ENCODE results near the gene MAP6D1. TPM values are rescaled to one million over a fixed set of nuclear protein-coding genes. Genes with fewer than 3 reads are reported as not detected.
A peak's percentile ranks its signal among the peaks of the same experiment; 100 is the strongest.
"Not testable (repeated sequence)": the region's sequence is repeated elsewhere in the genome, so short reads cannot be mapped to it uniquely, and the experiment has no call there.

Gene MAP6D1
- total RNA-seq, 1 experiment from 2014 or later, result 3.0 TPM

GRCh38 chr3:183776451-183776850, 48.9 kb downstream of the MAP6D1 start:
- not testable (repeated sequence) for H3K4me3 ChIP-seq

GRCh38 chr3:183775781-183776180, 49.6 kb downstream of the MAP6D1 start:
- no peaks in the 10 kb centered on the region for H3K9me3 ChIP-seq (replicated peaks)
- no peak overlapping the region for H3K4me3 ChIP-seq
- H3K27me3 ChIP-seq (replicated peaks), result no peaks in the 10 kb centered on the region
- H3K36me3 ChIP-seq, result peaks cover 67% of the 10 kb centered on the region
- no peak for DNase-seq (ENCODE audit: low read depth in 1 of 2, low spot score in 2 of 2)
- peaks cover 9% of the 10 kb centered on the region; the same call in 1 of the 2 replicates for H3K4me1 ChIP-seq (replicated peaks)
- H3K27ac ChIP-seq, result no peak overlapping the region

More at GRCh38 chr3:183776451-183776850, 48.9 kb downstream of the MAP6D1 start:
- not testable (repeated sequence) for DNase-seq (ENCODE audit: low read depth in 1 of 2, low spot score in 2 of 2); H3K27ac ChIP-seq; H3K27me3 ChIP-seq (replicated peaks); H3K9me3 ChIP-seq (replicated peaks); H3K4me1 ChIP-seq (replicated peaks)
- peaks cover 72% of the 10 kb centered on the region for H3K36me3 ChIP-seq

DNA sequence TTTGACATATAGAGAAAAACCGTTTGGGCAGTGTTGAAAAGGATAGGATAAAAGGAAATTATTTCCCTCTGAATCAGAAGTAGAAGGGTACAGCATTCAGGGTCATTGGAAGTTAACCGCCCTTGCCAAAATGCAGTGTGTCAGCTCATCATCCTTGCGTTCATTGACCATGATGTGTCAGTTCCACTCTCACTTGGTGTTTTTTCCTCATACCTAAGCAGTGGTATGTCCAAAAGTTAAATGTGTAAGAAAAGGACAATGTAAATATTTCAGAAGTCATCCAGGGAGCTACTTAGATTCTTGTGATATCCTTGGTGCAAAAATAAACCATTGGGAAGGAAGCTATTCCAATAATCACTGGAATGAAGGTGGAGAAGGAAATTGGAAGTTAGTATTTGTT, 50.7 kb downstream of the MAP6D1 start:
- H3K27ac ChIP-seq, result no peak overlapping the region
- H3K4me1 ChIP-seq (replicated peaks), result peaks cover 9% of the 10 kb centered on the region; the same call in 1 of the 2 replicates
- H3K36me3 ChIP-seq, result peaks cover 60% of the 10 kb centered on the region
- no peaks in the 10 kb centered on the region for H3K27me3 ChIP-seq (replicated peaks)
- H3K4me3 ChIP-seq, result no peak overlapping the region
- H3K9me3 ChIP-seq (replicated peaks), result no peaks in the 10 kb centered on the region
- DNase-seq (ENCODE audit: low read depth in 1 of 2, low spot score in 2 of 2), result no peak

DNA sequence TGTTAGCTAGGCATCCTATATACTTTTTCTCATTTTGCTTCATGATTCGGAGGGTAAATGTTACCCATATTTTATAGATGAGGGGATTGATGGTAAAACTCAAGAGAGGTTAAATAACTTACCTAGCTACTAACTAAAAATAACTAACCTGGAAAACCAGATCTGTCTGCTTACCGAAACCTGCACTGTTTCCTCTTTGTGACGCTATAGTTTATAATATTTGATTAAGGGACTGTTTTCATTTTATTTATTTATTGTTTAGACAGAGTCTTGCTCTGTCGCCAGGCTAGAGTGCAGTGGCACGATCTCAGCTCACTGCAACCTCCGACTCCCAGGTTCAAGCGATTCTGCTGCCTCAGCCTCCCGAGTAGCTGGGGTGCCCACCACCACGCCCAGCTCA, 55.9 kb downstream of the MAP6D1 start:
- Histone ChIP-seq H3K9me3 (replicated peaks) (no peaks in the 10 kb centered on the region), H3K36me3 (peaks cover 44% of the 10 kb centered on the region), H3K4me1 (replicated peaks) (peaks cover 21% of the 10 kb centered on the region), H3K27ac (no peak overlapping the region), H3K27me3 (replicated peaks) (no peaks in the 10 kb centered on the region), H3K4me3 (no peak overlapping the region)
- DNase-seq (ENCODE audit: low read depth in 1 of 2, low spot score in 2 of 2), result no peak

DNA sequence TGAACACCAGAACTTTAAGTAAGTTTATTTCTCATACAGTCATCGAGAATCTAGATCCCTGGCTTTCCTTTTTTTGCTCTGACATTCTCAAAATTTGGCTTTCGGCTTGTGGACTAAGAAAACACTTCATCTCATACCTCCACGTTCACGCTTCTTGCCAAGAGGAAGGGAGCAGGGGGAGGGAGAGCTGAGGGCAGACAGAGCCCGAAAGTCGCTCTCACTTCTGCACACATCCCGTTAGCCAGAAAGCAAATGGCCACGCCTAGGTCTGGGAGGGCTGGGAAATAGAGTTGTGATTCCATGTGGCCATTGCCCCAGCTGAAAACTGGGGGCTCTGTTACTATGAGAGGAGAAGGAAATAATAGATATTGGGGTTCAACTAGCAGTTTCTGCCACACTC, 57.3 kb downstream of the MAP6D1 start:
- Histone ChIP-seq H3K27ac (no peak overlapping the region), H3K27me3 (replicated peaks) (no peaks in the 10 kb centered on the region), H3K4me3 (no peak overlapping the region), H3K36me3 (peaks cover 37% of the 10 kb centered on the region), H3K4me1 (replicated peaks) (peaks cover 13% of the 10 kb centered on the region), H3K9me3 (replicated peaks) (no peaks in the 10 kb centered on the region)
- no peak for DNase-seq (ENCODE audit: low read depth in 1 of 2, low spot score in 2 of 2)

DNA sequence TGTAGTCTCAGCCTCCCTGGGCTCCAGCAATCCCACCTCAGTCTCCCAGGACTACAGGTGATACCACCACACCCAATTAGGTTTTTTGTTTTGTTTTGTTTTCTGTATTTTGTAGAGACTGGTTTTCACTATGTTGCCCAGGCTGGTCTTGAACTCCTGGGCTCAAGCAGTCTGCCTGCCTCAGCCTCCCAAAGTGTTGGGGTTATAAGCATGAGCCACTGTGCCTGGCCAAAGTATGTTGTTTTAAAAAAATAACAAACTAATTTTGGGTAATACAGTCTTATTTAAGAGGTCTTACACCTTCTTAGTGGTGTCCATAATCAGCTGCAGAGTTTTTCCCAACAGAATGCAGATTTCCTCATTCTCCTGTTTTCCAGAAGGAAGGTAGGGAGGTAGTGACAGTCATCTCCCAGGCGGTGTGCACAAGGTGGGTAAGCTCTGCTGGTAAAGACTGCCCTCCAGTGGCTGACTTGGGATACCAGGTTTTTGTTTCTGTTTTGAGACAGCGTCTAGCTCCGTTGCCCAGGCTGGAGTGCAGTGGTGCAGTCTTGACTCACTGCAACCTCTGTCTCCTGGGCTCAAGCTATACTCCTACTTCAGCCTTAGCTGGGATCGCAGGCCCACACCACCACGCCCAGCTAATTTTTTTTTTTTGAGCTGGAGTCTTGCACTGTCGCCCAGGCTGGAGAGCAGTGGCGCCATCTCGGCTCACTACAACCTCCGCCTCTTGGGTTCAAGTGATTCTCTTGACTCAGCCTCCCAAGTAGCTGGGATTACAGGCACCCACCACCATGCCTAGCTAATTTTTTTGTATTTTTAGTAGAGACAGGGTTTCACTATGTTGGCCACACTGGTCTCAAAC, 58.4 kb downstream of the MAP6D1 start:
- Histone ChIP-seq H3K36me3 (peaks cover 32% of the 10 kb centered on the region), H3K9me3 (replicated peaks) (no peaks in the 10 kb centered on the region), H3K4me3 (no peak overlapping the region), H3K27ac (no peak overlapping the region), H3K27me3 (replicated peaks) (no peaks in the 10 kb centered on the region), H3K4me1 (replicated peaks) (peaks cover 13% of the 10 kb centered on the region)
- DNase-seq (ENCODE audit: low read depth in 1 of 2, low spot score in 2 of 2), result peak; percentile 56 to 69

GRCh38 chr3:183766107-183766506, 59.3 kb downstream of the MAP6D1 start:
- Histone ChIP-seq H3K27ac (no peak overlapping the region), H3K4me1 (replicated peaks) (peaks cover 13% of the 10 kb centered on the region), H3K4me3 (no peak overlapping the region), H3K9me3 (replicated peaks) (no peaks in the 10 kb centered on the region), H3K36me3 (peaks cover 40% of the 10 kb centered on the region), H3K27me3 (replicated peaks) (no peaks in the 10 kb centered on the region)
- no peak for DNase-seq (ENCODE audit: low read depth in 1 of 2, low spot score in 2 of 2)

Other genes starting within 250 kb of the MAP6D1 start
- gene KLHL24, start 190.0 kb downstream of the MAP6D1 start, total RNA-seq (2014; rRNA removed; shearing (Covaris generic)), result 5.9 and 14.9 TPM in 2 replicates
- gene YEATS2, start 127.8 kb downstream of the MAP6D1 start, total RNA-seq (2014; rRNA removed; shearing (Covaris generic)), result 14.9 and 20.0 TPM in 2 replicates
- gene PARL, start 59.3 kb upstream of the MAP6D1 start, total RNA-seq (2014; rRNA removed; shearing (Covaris generic)), result 38.4 and 46.6 TPM in 2 replicates
- 9.1 and 9.6 TPM in 2 replicates for gene ABCC5, start 192.3 kb upstream of the MAP6D1 start, total RNA-seq (2014; rRNA removed; shearing (Covaris generic))
- gene HTR3D, start 206.2 kb upstream of the MAP6D1 start, total RNA-seq (2014; rRNA removed; shearing (Covaris generic)), result not detected in 2 replicates
- gene HTR3C, start 227.5 kb upstream of the MAP6D1 start, total RNA-seq (2014; rRNA removed; shearing (Covaris generic)), result not detected in 2 replicates